Mesendoderm (in vitro differentiated cells): ENCODE measurements around the gene WDR73.

Experiments
- DNase-seq: peaks from one replicate; pipeline ENCODE4 v3.0.0; 2013
- H2AK5ac ChIP-seq: 2 replicates; pipeline ENCODE4 v1.6.1; 2013; ENCODE audit warnings: low read length, inconsistent platforms
- H2BK120ac ChIP-seq: 2 replicates; pipeline ENCODE4 v1.6.1; 2013; ENCODE audit warnings: low read depth, mild to moderate bottlenecking, low read length, moderate library complexity, mixed read lengths
- H2BK15ac ChIP-seq: replicated peaks from 2 replicates; pipeline ENCODE4 v1.6.1; 2013; ENCODE audit warnings: low read depth, mild to moderate bottlenecking, moderate library complexity
- H2BK5ac ChIP-seq: 2 replicates; pipeline ENCODE4 v1.6.1; 2013; ENCODE audit warnings: low read length, inconsistent platforms
- H3K18ac ChIP-seq: 2 replicates; pipeline ENCODE4 v1.6.1; 2013; ENCODE audit warnings: mild to moderate bottlenecking, low read length, mixed read lengths
- H3K23ac ChIP-seq: one replicate; pipeline ENCODE4 v1.6.1; 2013; ENCODE audit warnings: low read length
- H3K27ac ChIP-seq: 2 replicates; pipeline ENCODE4 v1.5.1; 2013; ENCODE audit warnings: low read depth, mild to moderate bottlenecking, inconsistent platforms, low read length, moderate library complexity
- H3K27me3 ChIP-seq: 2 replicates; pipeline ENCODE4 v1.6.1; 2013; ENCODE audit warnings: low read length, control low read depth, mild to moderate bottlenecking, inconsistent platforms; ENCODE audit not compliant: insufficient read depth, poor library complexity
- H3K36me3 ChIP-seq: 2 replicates; pipeline ENCODE4 v1.6.1; 2013; ENCODE audit warnings: low read length, inconsistent platforms; ENCODE audit not compliant: control insufficient read depth, insufficient read depth
- H3K4ac ChIP-seq: one replicate; pipeline ENCODE4 v1.6.1; 2013; ENCODE audit warnings: low read depth, mild to moderate bottlenecking, low read length, moderate library complexity
- H3K4me1 ChIP-seq: 2 replicates; pipeline ENCODE4 v1.6.1; 2013; ENCODE audit warnings: low read depth, low read length, inconsistent platforms; ENCODE audit not compliant: control insufficient read depth
- H3K4me2 ChIP-seq: 2 replicates; pipeline ENCODE4 v1.6.1; 2013; ENCODE audit warnings: low read length
- H3K4me3 ChIP-seq: 2 replicates; pipeline ENCODE4 v1.5.1; 2013; ENCODE audit warnings: mild to moderate bottlenecking, low read length
- H3K56ac ChIP-seq: one replicate; pipeline ENCODE4 v1.6.1; 2013; ENCODE audit warnings: low read length
- H3K79me1 ChIP-seq: 2 replicates; pipeline ENCODE4 v1.6.1; 2013; ENCODE audit warnings: low read length, inconsistent platforms
- H3K79me2 ChIP-seq: 2 replicates; pipeline ENCODE4 v1.6.1; 2013; ENCODE audit warnings: mild to moderate bottlenecking, low read length; ENCODE audit not compliant: control insufficient read depth, insufficient read depth
- H3K9ac ChIP-seq: 2 replicates; pipeline ENCODE4 v1.6.1; 2013; ENCODE audit warnings: low read length, inconsistent platforms
- H4K5ac ChIP-seq: one replicate; pipeline ENCODE4 v1.6.1; 2013; ENCODE audit warnings: low read length
- H4K8ac ChIP-seq: one replicate; pipeline ENCODE4 v1.6.1; 2013; ENCODE audit warnings: low read depth, mild to moderate bottlenecking, control low read depth, low read length, moderate library complexity
- WGBS: extraction: QIAGEN DNeasy Blood & Tissue Kit; methylation state at CpG from one replicate; pipeline ENCODE4 v1.1.7; 2013; ENCODE audit warnings: low lambda C conversion rate, missing lambda C conversion rate; ENCODE audit not compliant: insufficient coverage; ENCODE audit errors: extremely low coverage; 5-methylcytosine and 5-hydroxymethylcytosine counted together

Gene WDR73

DNA sequence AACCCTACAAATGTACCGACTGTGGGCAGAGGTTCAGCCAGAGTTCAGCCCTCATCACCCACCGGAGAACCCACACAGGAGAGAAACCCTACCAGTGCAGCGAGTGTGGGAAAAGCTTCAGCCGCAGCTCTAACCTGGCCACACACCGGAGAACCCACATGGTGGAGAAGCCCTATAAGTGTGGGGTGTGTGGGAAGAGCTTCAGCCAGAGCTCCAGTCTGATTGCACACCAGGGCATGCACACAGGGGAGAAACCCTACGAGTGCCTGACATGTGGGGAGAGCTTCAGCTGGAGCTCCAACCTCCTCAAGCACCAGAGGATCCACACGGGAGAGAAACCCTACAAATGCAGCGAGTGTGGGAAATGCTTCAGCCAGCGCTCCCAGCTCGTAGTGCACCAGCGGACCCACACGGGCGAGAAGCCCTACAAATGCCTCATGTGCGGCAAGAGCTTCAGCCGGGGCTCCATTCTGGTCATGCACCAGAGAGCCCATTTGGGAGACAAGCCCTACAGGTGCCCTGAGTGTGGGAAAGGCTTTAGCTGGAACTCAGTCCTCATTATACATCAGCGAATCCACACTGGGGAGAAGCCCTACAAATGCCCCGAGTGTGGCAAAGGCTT lies 32.6 kb downstream of the WDR73 start:
- Histone ChIP-seq H3K36me3 (peaks cover 18% of the 10 kb centered on the region), H3K79me2 (no peaks in the 10 kb centered on the region), H2AK5ac (no peak overlapping the region), H4K8ac (no peak overlapping the region), H2BK15ac (no peak overlapping the region), H3K4ac (no peak overlapping the region), H3K27ac (no peak overlapping the region), H4K5ac (no peak overlapping the region), H2BK5ac (no peak overlapping the region), H3K79me1 (no peaks in the 10 kb centered on the region), H2BK120ac (no peak overlapping the region), H3K56ac (no peak overlapping the region), H3K23ac (no peak overlapping the region), H3K4me2 (no peak overlapping the region), H3K18ac (no peak overlapping the region), H3K9ac (no peak overlapping the region), H3K27me3 (no peaks in the 10 kb centered on the region), H3K4me3 (peak overlapping the region; percentile 20), H3K4me1 (no peaks in the 10 kb centered on the region)
- no peak for DNase-seq
- no CpG with 5 or more reads among the region's 17 CpGs for WGBS

GRCh38 chr15:84620626-84621025 lies 33.5 kb downstream of the WDR73 start:
- H3K79me1 ChIP-seq = no peaks in the 10 kb centered on the region
- DNase-seq = no peak
- H3K4ac ChIP-seq = no peak overlapping the region
- no peak overlapping the region for H3K23ac ChIP-seq
- H4K5ac ChIP-seq = no peak overlapping the region
- H3K9ac ChIP-seq = no peak overlapping the region
- H3K36me3 ChIP-seq = peaks cover 18% of the 10 kb centered on the region
- H3K18ac ChIP-seq = no peak overlapping the region
- no peak overlapping the region for H2BK120ac ChIP-seq
- no peaks in the 10 kb centered on the region for H3K4me1 ChIP-seq
- H3K27ac ChIP-seq = no peak overlapping the region
- H2AK5ac ChIP-seq = no peak overlapping the region
- no peak overlapping the region for H2BK5ac ChIP-seq
- H3K56ac ChIP-seq = no peak overlapping the region
- H3K4me3 ChIP-seq = peak overlapping the region; percentile 19
- no peak overlapping the region for H4K8ac ChIP-seq
- H3K27me3 ChIP-seq = no peaks in the 10 kb centered on the region
- no peak overlapping the region for H2BK15ac ChIP-seq
- WGBS = no CpG with 5 or more reads among the region's 8 CpGs
- H3K4me2 ChIP-seq = no peak overlapping the region
- peaks cover 2% of the 10 kb centered on the region for H3K79me2 ChIP-seq

DNA sequence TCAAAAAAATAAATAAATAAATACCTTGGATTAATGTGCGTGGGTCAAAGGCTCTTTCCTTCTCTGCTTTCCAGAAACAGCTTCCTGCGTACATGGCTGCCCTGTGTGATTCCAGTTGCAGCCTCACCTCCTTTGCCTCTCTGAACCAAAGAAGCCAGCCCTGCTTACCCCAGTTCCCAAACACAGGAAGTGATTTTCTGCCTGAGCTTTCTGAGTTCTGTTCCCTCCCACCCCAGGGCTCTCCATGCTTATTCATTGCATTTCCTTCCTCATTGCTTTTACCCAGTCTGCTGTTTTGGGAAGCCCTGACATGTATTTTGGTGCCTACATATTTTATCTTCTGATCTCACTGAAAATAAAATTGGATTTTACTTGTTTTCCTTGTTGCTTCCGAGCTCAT lies 37.8 kb downstream of the WDR73 start:
- Histone ChIP-seq H3K27ac (no peak overlapping the region), H3K9ac (no peak overlapping the region), H3K18ac (no peak overlapping the region), H2BK15ac (no peak overlapping the region), H3K79me2 (peaks cover 2% of the 10 kb centered on the region), H3K79me1 (no peaks in the 10 kb centered on the region), H2AK5ac (no peak overlapping the region), H3K36me3 (peaks cover 6% of the 10 kb centered on the region), H3K56ac (no peak overlapping the region), H4K8ac (no peak overlapping the region), H4K5ac (no peak overlapping the region), H3K4me3 (no peak overlapping the region), H3K4me2 (no peak overlapping the region), H3K27me3 (no peaks in the 10 kb centered on the region), H3K23ac (no peak overlapping the region), H2BK120ac (no peak overlapping the region), H3K4ac (no peak overlapping the region), H3K4me1 (no peaks in the 10 kb centered on the region), H2BK5ac (no peak overlapping the region)
- WGBS = no CpG with 5 or more reads among the region's 3 CpGs
- DNase-seq = no peak

GRCh38 chr15:84611631-84612030 lies 42.5 kb downstream of the WDR73 start:
- no peak for DNase-seq

DNA sequence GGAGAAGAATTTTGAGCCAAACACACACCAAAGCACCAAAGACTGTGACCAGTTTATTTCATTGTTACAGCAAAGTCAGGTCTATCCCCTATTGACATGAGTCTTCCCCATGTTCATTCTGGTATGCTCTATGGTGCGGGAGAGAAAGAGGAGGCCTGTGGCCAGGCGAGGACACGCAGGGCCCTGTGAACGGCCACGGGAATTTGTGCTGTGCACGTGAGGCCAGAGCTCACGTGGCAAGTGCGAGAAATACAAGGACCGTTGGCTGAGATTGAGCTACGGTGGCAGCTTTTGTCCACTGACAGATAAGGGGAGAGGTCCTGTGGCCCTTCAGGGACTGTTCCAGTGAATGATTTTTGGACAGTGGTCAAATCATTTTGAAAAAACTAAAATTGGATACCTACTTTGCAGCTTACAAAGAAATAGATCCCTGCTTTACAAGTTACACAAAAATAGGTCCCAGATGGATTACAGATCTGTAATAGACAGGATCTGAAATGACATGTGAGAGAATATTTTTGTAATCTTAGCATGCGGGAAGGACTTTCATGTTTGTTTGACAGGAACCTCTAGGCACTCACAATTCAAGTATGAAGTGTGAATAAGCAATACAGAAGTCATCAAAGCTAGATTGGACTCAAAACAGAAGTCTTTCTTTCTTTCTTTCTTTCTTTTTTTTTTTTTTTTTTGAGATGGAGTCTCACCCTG lies 44.1 kb downstream of the WDR73 start:
- Histone ChIP-seq H3K79me2 (peaks cover 19% of the 10 kb centered on the region), H2BK120ac (no peak overlapping the region), H3K4me1 (no peaks in the 10 kb centered on the region), H3K56ac (no peak overlapping the region), H4K8ac (no peak overlapping the region), H3K79me1 (peaks cover 11% of the 10 kb centered on the region), H4K5ac (no peak overlapping the region), H3K4ac (no peak overlapping the region), H3K4me2 (no peak overlapping the region), H2BK15ac (no peak overlapping the region), H2AK5ac (no peak overlapping the region), H3K4me3 (no peak overlapping the region), H3K27ac (no peak overlapping the region), H3K23ac (no peak overlapping the region), H2BK5ac (no peak overlapping the region), H3K18ac (no peak overlapping the region), H3K27me3 (no peaks in the 10 kb centered on the region), H3K36me3 (peaks cover 2% of the 10 kb centered on the region), H3K9ac (no peak overlapping the region)
- DNase-seq = no peak
- WGBS = no CpG with 5 or more reads among the region's 11 CpGs

More at GRCh38 chr15:84611631-84612030, 42.5 kb downstream of the WDR73 start:
- Histone ChIP-seq H3K79me2 (peaks cover 11% of the 10 kb centered on the region), H4K5ac (no peak overlapping the region), H2BK120ac (no peak overlapping the region), H3K23ac (no peak overlapping the region), H4K8ac (no peak overlapping the region), H2AK5ac (no peak overlapping the region), H3K79me1 (peaks cover 4% of the 10 kb centered on the region), H3K56ac (no peak overlapping the region), H3K4me3 (no peak overlapping the region), H3K27ac (no peak overlapping the region), H3K18ac (no peak overlapping the region), H3K27me3 (no peaks in the 10 kb centered on the region), H3K36me3 (no peaks in the 10 kb centered on the region), H2BK15ac (no peak overlapping the region), H3K4me1 (no peaks in the 10 kb centered on the region), H3K9ac (no peak overlapping the region), H2BK5ac (no peak overlapping the region), H3K4ac (no peak overlapping the region), H3K4me2 (no peak overlapping the region)
- no CpG with 5 or more reads among the region's 7 CpGs for WGBS
